SH-SY5Y (cell line): ENCODE measurements around the gene MGAM2.

Source experiments
- GATA2 ChIP-seq: IDR thresholded peaks from 2 replicates; pipeline ENCODE4 v1.6.1; 2011; ENCODE audit warnings: mild to moderate bottlenecking, low read depth, low read length
- GATA3 ChIP-seq: IDR thresholded peaks from 2 replicates; pipeline ENCODE4 v1.6.1; 2011; ENCODE audit warnings: low read depth, mild to moderate bottlenecking, low read length, moderate library complexity

GRCh38 chr7:142200206-142200605, 88.7 kb downstream of the MGAM2 start:
- TF ChIP-seq GATA3 (no peak), GATA2 (no peak)
